ENCODE results near the gene CCDC28B. TPM values are rescaled to one million over a fixed set of nuclear protein-coding genes. Genes with fewer than 3 reads are reported as not detected.

CCDC28B gene
- total RNA-seq, 4 donors from 2014 or later: 16.4 to 79.0 (median 56.8) TPM

DNA sequence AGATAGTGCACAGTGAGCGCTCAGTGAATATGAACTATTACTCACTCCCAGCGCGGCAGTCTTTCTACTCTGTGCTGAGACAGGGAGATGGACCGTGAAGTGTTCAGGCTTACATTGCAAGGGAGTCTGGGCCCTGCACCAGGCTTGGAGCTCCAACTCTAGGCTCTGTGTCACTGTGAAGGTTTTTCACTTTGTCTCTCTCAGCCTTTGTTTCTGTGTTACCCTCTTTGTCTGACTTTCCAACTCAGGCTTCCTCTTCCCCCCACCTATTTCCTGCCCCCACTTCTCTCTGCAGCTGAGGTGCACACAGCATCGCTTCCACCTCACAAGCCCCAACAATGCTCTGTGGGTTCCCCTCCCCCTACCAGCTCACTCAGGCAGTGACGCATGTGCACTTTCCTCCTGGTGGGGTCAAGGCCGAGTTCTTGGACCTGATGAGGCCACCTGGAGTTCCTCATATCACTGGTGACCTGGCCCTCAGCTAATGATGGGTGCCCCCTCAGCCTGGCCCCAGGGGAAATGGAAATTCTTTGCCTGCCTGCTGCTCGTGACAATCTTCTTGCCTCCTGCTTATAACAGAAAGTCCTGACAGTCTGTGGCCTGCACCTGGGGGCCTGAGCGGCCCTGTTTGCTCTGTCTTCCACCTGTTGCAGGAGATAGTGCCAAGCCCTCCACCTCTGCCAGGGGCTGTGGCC lies 49.6 kb downstream of the CCDC28B start:
- ATAC-seq: peak; percentile 23 to 35
- intact Hi-C loops (cut with DNase I; ENCODE audit: low total_unique reads) (no loop called here), in situ Hi-C loops (cut with MboI; ENCODE audit: low sequenced_read_pairs in 4 of 4) (no loop called here)
- H3K27ac ChIP-seq: peak overlapping the region; percentile 64 to 76 (median 70)
- H3K9me3 ChIP-seq: no peaks in the 10 kb centered on the region
- no peak overlapping the region for H3K4me3 ChIP-seq
- peaks cover 16 to 49% of the 10 kb centered on the region in 2 donors for H3K4me1 ChIP-seq
- no peaks in the 10 kb centered on the region for H3K27me3 ChIP-seq
- peak in 1 of 2 donors; percentile 35 for DNase-seq
- peak in 1 of 2 donors; percentile 19 for TF ChIP-seq POLR2A (IDR thresholded peaks at IDR 0.05)
- TF ChIP-seq, protein P1, sequence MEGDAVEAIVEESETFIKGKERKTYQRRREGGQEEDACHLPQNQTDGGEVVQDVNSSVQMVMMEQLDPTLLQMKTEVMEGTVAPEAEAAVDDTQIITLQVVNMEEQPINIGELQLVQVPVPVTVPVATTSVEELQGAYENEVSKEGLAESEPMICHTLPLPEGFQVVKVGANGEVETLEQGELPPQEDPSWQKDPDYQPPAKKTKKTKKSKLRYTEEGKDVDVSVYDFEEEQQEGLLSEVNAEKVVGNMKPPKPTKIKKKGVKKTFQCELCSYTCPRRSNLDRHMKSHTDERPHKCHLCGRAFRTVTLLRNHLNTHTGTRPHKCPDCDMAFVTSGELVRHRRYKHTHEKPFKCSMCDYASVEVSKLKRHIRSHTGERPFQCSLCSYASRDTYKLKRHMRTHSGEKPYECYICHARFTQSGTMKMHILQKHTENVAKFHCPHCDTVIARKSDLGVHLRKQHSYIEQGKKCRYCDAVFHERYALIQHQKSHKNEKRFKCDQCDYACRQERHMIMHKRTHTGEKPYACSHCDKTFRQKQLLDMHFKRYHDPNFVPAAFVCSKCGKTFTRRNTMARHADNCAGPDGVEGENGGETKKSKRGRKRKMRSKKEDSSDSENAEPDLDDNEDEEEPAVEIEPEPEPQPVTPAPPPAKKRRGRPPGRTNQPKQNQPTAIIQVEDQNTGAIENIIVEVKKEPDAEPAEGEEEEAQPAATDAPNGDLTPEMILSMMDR (IDR thresholded peaks at IDR 0.05 in 4 of 5, conservative IDR thresholded peaks at IDR 0.05 in 1 of 5): no peak
- no peaks in the 10 kb centered on the region for H3K36me3 ChIP-seq

DNA sequence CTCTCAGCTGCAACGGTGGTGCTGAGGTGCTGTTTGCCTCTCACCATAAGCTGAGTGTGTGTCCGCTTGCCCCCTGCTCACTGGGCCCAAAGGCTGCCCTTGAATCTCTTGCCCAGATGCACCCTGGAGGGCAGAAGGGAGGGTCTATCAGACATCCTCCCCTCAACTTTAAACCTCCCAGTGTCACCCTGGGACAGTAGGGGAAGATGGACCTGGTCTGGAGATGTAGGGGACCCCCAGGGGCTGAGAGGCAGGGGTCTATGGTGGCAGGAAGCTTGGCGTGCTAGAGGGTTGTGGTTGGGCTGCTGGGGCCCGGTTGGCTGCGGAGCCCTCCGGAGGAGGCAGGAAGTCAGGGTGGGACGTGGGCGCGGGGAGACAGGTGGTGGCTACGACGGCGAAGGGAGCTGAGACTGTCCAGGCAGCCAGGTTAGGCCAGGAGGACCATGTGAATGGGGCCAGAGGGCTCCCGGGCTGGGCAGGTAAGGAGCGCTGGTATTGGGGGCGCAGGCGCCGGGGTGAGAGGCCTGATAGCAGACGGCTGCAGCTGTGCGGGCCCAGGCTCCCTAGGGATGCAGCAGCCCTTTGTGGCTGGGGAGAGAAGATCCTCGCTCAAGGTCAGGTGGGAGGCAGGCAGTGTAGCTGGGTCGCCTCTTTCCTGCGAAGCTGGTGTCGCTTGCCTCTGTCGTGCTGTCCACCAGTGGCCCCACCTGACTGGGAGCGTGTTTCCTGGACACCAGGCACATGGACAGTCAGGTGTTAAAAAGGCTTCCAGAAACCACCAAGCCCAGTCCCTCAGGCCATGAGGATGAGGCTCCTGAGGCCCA lies 50.7 kb downstream of the CCDC28B start, which contains the start of gene LCK:
Gene LCK, plus strand, starts transcription at position 373 of the 824 bp plus-strand sequence. CDS start 23,065 bp downstream, outside the sequence.
- DNase-seq (no peak), ATAC-seq (no peak)
- TF ChIP-seq, protein P1 (IDR thresholded peaks at IDR 0.05 in 4 of 5, conservative IDR thresholded peaks at IDR 0.05 in 1 of 5): no peak
- TF ChIP-seq POLR2A (IDR thresholded peaks at IDR 0.05): no peak
- H3K4me3 ChIP-seq: no peak within 1 kb of the TSS
- no peaks in the 10 kb centered on the region for H3K36me3 ChIP-seq
- no peaks in the 10 kb centered on the region for H3K9me3 ChIP-seq
- H3K4me1 ChIP-seq: peaks cover 16 to 38% of the 10 kb centered on the region in 2 donors
- in situ Hi-C loops (cut with MboI; ENCODE audit: low sequenced_read_pairs in 4 of 4) (no loop called here), intact Hi-C loops (cut with DNase I; ENCODE audit: low total_unique reads) (no loop called here)
- peak within 1 kb of the TSS; percentile 47 to 73 (median 70) for H3K27ac ChIP-seq
- no peaks in the 10 kb centered on the region for H3K27me3 ChIP-seq

Other genes with a start within 250 kb of the CCDC28B start
- gene KHDRBS1, start 186.7 kb upstream of the CCDC28B start, total RNA-seq: 10 to 100 TPM; 19.9 to 50.3 (median 34.6) TPM
- gene TMEM39B, start 127.7 kb upstream of the CCDC28B start, total RNA-seq: 10 to 100 TPM in 2 of 4 donors, 1 to 10 TPM in 2; 2.5 to 11.1 (median 6.7) TPM
- 10 to 100 TPM; 67.3 to 80.7 (median 74.4) TPM for gene KPNA6, start 92.5 kb upstream of the CCDC28B start, total RNA-seq
- 10 to 100 TPM; 15.7 to 21.0 (median 17.6) TPM for gene TXLNA, start 20.9 kb upstream of the CCDC28B start, total RNA-seq
- gene IQCC, start 5.1 kb downstream of the CCDC28B start, total RNA-seq: under 1 TPM; 0.49 to 0.93 (median 0.83) TPM
- not detected for gene DCDC2B, start 8.5 kb downstream of the CCDC28B start, total RNA-seq
- 1 to 10 TPM; 1.6 to 4.6 (median 4.4) TPM for gene TMEM234, start 21.8 kb downstream of the CCDC28B start, total RNA-seq
- gene EIF3I, start 21.8 kb downstream of the CCDC28B start, total RNA-seq: 100 to 1,000 TPM; 211 to 294 (median 245) TPM
- gene FAM167B, start 46.6 kb downstream of the CCDC28B start, total RNA-seq: 1 to 10 TPM; 1.1 to 2.9 (median 2.3) TPM
- 1 to 10 TPM in 1 of 4 donors, under 1 TPM in 1, not detected in 2; 0.66 to 1.6 TPM for gene LCK, start 50.7 kb downstream of the CCDC28B start, total RNA-seq
- gene HDAC1, start 91.5 kb downstream of the CCDC28B start, total RNA-seq: 10 to 100 TPM in 2 of 4 donors, 1 to 10 TPM in 2; 8.7 to 23.8 (median 11.8) TPM
- 1 to 10 TPM in 2 of 4 donors, under 1 TPM in 2; 0.75 to 2.6 (median 1.5) TPM for gene MARCKSL1, start 135.6 kb downstream of the CCDC28B start, total RNA-seq
- 10 to 100 TPM in 1 of 4 donors, 1 to 10 TPM in 2, under 1 TPM in 1; 0.81 to 13.4 (median 2.0) TPM for gene FAM229A, start 161.9 kb downstream of the CCDC28B start, total RNA-seq
- 1 to 10 TPM in 1 of 4 donors, not detected in 3; 1.8 TPM for gene TSSK3, start 161.9 kb downstream of the CCDC28B start, total RNA-seq
- gene BSDC1, start 193.8 kb downstream of the CCDC28B start, total RNA-seq: 10 to 100 TPM; 53.8 to 77.8 (median 62.1) TPM